Measurements from ENCODE around the gene MED22.

The MED22 gene

DNA sequence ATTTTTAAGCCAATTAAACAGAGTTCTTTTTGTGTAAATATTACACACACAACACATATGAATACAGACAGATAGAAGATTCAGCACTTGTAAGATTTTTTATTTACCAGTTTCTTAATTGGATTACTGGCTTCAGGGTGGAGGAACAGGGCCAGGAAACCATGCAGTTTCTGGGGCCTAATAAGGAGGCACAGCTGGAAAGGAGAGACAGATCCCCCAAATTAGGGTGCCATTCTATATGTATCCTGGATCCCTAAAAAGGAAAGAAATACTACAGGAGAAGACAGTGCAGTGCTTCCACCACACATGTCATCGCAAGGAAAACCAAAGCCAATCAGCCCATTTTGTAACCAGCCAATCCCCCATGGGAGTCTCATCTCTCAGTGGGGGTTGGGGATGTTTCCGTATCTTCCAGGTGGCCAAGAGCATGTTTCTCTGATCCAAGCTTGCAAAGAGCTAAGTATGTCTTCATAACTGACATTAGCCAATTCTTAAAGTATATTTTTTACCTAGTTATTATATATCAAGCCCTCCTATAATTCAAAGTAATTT lies 57.1 kb downstream of the MED22 start:
- Histone ChIP-seq H3F3A (ENCODE audit: control insufficient read depth, insufficient read depth) (no peaks in the 10 kb centered on the region), H3K9me2 (replicated peaks; ENCODE audit: control insufficient read depth, low read length) (no peaks in the 10 kb centered on the region), H3K9me3 (ENCODE audit: control insufficient read depth, insufficient read depth, low read length) (peaks cover 24% of the 10 kb centered on the region), H4K20me1 (ENCODE audit: control insufficient read depth, insufficient read depth, low read depth, low read length) (no peaks in the 10 kb centered on the region), H3K27me3 (ENCODE audit: control insufficient read depth, low read length) (0 out of 2 replicates have a peak, but pooled peaks cover 3% of the 10 kb centered on the region), H3K79me2 (ENCODE audit: control insufficient read depth, low read length) (no peaks in the 10 kb centered on the region), H3K4me3 (ENCODE audit: low read length) (no peak overlapping the region), H3K4me2 (ENCODE audit: low read length) (no peak overlapping the region), H3K36me3 (ENCODE audit: control insufficient read depth, low read length) (no peaks in the 10 kb centered on the region), H3K27ac (ENCODE audit: low read depth, low read length) (no peak overlapping the region), H3K4me1 (ENCODE audit: control insufficient read depth, low read length) (no peaks in the 10 kb centered on the region)
- TF ChIP-seq, protein P1, sequence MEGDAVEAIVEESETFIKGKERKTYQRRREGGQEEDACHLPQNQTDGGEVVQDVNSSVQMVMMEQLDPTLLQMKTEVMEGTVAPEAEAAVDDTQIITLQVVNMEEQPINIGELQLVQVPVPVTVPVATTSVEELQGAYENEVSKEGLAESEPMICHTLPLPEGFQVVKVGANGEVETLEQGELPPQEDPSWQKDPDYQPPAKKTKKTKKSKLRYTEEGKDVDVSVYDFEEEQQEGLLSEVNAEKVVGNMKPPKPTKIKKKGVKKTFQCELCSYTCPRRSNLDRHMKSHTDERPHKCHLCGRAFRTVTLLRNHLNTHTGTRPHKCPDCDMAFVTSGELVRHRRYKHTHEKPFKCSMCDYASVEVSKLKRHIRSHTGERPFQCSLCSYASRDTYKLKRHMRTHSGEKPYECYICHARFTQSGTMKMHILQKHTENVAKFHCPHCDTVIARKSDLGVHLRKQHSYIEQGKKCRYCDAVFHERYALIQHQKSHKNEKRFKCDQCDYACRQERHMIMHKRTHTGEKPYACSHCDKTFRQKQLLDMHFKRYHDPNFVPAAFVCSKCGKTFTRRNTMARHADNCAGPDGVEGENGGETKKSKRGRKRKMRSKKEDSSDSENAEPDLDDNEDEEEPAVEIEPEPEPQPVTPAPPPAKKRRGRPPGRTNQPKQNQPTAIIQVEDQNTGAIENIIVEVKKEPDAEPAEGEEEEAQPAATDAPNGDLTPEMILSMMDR (IDR thresholded peaks at IDR 0.05; ENCODE audit: low read depth, low read length, poor library complexity, severe bottlenecking) = no peak
- TF ChIP-seq EZH2phosphoT487 (IDR thresholded peaks at IDR 0.05; ENCODE audit: borderline replicate concordance, low read length) = no peak

All from DOHH2 (cell line).